Activated CD4-positive, alpha-beta T cell treated with anti-CD3 and anti-CD28 coated beads, Interleukin-2, Interleukin-4, amounts not matched to agents 100 ng/mL and 50 ng/mL, durations not matched to agents 16 hours and 8 hours (primary cell): ENCODE results near the gene FLII.
A peak's percentile ranks its signal among the peaks of the same experiment; 100 is the strongest.
"Not testable (repeated sequence)": the region's sequence is repeated elsewhere in the genome, so short reads cannot be mapped to it uniquely, and the experiment has no call there.

Experiments
- DNase-seq: peaks from one replicate; pipeline ENCODE4 v3.0.0-alpha.2; 2020; ENCODE audit warnings: low spot score

FLII gene

DNA sequence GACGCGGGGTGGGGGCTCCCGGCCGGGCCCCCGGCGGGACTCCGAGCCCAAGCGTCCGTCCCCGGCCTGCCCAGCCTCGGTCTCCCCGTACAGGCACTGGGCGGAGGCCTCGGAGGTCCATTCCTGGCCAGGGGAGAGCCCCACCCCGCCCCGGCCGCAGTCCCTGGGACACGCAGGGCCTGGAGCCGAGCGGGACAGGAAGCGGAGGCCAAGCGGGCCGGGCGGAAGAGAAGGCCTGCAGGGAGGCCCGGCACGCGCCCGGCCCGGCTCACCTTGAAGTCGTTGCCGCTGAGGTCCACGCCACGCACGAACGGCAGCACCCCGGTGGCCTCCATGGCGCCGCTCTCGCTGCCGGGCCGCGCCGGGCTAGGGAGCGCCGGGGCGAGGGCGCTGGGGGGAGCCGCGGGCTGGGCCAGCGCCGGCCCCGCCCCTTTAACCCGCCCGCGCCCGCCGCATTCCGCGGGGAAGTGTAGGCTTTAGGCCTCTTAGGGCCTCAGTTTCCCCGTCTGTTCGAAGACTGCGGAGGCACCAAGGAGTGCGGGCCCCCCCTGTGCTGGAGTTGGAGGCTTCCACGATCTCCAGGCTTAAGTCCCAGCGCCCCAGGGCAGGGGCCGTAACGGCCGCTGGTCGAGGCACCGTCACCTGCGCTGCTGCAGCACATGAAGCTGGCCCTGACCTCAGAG lies at the start of gene FLII:
Gene FLII (minus strand): TSS at position 383 of the 683 bp plus-strand sequence. CDS start 48 bp downstream, at position 335.
- DNase-seq: peak; percentile 32

- DNase-seq: not testable (repeated sequence)
These were observed 44.7 kb upstream of the FLII start for GRCh38 chr17:18303206-18303605.

DNA sequence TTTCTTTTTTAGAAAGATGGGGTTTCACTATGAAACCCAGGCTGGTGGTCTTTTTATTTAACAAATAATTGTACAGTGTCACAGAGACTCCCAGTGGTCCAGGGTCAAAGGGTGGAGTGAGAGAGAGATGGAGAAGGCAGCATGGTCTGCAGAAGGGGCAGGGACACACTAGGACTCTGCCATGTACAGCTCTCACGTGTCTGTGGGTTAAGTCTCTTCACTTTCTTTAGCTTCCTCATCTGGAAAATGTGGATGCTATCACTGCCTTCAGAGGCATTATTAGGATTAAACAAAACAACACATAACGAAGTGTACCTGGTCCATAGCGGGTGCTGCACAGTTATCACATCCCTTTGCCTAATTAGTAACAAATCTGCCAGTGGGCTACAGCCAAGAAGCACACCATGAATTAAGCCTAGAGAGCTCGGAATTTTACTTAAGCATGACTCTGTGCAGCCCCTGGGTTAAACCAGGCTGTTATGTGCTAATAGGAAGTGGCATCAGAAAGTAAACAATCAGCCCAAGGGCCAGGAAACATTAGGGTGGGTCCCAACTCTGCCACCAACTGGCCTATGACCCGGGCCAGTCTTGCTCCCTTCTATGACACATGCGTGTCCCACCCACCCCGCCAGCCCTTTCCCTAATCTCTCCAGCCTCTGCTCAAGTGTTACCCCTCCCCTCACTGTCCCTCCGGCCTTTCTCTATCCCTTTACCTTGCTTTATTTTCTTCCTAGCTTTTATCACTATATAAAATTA lies 42.4 kb upstream of the FLII start:
- DNase-seq: no peak

DNA sequence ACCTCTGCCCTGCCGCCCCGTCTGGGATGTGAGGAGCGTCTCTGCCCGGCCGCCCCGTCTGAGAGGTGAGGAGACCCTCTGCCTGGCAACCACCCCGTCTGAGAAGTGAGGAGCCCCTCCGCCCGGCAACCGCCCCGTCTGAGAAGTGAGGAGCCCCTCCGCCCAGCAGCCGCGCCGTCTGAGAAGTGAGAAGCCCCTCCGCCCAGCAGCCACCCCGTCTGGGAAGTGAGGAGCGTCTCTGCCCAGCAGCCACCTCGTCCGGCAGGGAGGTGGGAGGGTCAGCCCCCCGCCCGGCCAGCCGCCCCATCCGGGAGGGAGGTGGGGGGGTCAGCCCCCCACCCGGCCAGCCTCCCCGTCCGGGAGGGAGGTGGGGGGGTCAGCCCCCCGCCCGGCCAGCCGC lies 39.5 kb upstream of the FLII start:
- DNase-seq: not testable (repeated sequence)

DNA sequence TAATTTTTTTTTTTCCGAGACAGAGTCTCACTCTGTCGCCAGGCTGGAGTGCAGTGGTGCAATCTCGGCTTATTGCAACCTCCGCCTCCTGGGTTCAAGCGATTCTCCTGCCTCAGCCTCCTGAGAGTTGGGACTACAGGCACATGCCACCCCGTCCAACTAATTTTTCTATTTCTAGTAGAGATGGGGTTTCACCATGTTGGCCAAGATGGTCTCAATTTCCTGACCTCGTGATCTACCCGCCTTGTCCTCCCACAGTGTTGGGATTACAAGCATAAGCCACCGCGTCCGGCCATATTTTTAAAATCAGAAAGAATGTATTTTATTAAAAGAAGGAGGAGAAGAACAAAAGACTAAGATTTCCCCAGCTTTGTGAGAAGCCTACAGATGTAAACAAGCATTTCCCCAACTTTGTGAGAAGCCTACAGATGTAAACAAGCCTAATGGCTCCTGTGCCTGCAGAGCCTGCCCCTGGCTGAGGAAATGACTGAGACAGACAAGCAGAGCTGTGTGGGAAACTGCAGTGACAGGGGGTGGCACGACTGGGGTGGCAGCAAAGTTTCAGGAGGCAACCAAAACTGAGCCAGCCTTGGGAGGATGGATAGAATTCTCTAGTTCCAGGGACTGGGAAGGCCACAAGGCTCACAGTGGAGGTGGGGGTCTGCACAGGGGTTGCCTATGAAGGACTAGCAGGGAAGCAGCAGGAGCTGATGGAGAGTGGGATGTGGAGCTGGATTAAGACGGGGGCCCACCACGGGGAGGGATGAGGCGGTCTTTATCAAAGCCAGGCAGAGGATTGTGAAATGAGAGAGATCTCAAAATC lies 33.4 kb upstream of the FLII start:
- DNase-seq: no peak

DNA sequence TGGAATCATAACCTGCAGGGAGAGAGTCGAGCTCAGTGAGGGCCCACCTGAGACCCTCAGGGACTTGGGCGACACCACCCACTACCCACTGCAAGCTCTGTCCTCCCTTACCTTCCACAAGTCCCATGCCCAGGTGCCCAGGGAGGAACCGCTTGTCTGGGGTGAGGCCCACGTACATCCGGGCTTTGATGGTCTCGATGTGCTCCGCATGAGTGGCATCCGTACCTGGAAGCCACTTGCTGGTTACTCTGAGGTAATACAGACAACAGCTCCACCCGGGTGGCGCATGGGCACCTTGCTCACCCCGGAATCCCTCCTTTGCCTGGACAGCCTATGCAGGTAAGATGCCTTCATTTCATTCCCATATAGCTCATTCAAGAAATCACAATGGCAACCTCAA lies 26.8 kb upstream of the FLII start:
- no peak for DNase-seq

DNA sequence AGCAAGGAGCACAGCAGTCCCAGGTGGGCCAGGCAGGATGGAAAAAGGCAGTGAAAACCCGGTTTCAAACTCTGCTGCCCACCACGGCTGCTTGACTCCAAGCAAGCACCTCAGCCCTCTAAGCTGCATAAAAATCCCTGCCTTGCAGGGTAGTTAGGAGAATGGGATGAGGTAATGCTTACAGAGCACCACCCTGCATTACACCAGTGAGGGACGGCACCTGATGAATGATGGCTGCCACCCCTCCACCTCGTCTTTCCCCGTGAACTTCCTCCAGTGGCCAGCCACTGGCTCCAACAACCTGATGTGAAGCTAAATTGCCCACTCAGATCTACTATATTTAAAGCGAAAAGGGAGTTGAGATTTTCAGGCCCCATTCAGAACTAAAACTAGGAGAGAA lies 23.2 kb upstream of the FLII start:
- no peak for DNase-seq

DNA sequence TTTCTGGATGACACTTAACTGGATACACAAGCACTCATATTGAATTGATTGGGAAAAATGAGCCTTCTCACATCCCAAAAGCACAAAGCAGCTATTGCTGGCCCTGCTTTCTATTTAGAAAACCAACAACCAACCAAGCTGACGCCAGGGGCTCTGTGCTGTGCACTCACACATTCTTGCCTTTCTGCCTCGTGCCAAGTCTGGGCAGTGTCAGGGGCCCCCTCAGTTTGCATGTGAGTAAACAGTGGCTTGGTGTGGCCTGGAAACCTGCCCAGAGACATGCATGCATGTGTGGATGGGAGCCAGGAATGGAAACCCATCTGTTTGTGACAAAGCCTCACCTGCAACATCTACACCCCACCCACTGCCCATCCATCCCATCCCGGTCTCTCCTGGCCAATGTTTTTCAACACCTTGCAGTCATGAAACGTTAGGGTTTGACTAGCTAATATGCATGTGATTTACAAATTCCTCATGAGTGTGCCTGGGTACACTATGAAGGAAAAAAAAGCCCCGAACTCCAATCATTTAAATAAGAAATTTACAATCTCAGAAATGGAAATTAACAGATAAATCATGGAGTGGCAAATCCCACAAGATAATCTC lies 22.3 kb upstream of the FLII start:
- no peak for DNase-seq

GRCh38 chr17:18280249-18280648 lies 21.7 kb upstream of the FLII start:
- DNase-seq: no peak

DNA sequence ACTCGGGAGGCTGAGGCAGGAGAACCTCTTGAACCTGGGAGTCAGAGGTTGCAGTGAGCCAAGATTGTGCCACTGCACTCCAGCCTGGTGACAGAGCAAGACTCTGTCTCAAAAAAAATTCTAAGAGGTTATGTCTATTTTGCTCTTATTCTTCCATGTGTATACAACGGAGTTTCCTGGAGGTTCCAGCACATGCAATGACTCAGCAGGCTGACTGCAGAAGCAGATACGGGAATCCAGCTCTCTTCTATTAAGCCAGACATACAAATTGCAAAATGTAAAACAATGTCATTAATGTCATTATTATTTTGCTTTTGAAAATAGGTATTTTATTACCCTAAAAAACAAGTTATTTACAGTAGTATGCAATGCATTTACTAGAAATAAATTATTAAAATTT lies 20.3 kb upstream of the FLII start:
- no peak for DNase-seq

- no peak for DNase-seq
These were observed 18.5 kb upstream of the FLII start for GRCh38 chr17:18277076-18277475.

GRCh38 chr17:18270046-18270931 lies 11.8 kb upstream of the FLII start:
- no peak for DNase-seq

DNA sequence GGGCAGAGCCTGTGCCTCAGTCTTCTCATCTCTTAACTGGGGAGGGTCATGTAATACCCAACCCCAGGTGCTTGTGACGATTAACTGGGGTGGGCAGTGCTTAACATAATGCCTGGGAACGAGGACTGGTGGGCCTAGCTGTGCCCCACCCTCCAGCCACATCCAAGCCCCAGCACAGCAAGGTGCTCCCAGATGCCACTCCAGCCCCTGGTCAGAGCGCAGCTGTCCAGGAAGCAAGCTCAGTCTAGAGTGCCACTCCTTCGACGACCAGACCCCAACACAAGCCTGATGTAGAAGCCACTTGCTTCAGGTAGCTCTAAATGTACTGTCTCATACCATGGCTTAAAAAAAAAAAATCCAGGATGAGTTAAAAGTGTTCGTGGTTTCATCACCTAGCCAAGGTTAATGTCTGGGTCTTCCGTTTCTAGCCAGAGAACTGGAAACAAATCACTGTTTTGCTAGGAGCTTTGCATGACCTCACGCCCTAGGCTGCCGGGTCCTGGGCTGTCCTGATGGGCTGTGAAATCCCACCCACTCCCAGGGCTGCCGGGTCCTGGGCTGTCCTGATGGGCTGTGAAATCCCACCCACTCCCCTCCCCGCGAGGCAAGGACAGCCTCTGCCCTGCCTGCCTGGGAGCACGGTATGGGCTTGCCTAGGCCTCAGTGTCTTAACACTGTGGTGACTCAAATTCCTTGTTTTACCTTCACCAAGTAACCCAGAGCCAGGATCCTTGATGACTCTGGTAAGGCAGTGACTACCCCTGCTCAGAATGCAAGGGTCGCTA lies 9.6 kb upstream of the FLII start:
- no peak for DNase-seq

DNA sequence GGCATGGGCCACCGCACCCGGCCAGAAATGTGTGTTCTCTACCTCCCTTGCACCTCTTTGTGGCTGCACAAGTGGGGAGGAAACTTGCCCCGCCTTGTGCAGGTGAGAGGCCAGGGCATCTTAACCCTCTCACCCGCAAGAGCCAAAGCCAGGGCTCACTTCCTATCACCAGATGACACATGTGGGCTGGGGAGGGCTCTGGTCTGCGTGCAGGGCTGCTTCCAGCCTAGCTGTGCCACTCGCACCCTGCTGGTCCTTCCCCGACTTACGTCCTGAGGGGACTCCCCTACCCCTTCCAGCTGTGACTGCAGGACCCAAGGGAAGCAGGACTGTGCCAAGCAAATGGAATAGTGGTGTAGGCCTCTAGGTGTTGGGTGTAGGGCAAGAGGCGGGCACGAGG lies 8.8 kb upstream of the FLII start:
- no peak for DNase-seq

- DNase-seq: no peak
These were observed 5.5 kb upstream of the FLII start for GRCh38 chr17:18263885-18264682.

DNA sequence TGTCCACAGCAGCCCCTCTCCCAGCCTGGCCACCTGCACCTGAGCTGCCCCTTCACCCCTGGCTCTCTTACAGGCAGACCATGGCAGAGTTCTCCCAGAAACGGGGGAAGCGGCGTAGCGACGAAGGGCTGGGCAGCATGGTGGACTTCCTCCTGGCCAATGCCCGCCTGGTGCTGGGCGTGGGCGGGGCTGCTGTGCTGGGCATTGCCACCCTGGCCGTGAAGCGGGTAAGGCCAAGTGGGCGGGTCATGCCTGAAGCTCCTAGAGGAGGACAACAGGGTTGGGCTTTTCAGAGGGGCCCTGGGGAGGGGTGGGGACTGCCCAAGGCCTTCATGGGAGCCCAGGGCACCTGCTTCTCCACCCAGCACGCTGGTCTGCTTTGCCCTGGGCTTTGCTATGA lies 4.1 kb upstream of the FLII start:
- DNase-seq: no peak

GRCh38 chr17:18262111-18262510 lies 3.6 kb upstream of the FLII start:
- DNase-seq: no peak

DNA sequence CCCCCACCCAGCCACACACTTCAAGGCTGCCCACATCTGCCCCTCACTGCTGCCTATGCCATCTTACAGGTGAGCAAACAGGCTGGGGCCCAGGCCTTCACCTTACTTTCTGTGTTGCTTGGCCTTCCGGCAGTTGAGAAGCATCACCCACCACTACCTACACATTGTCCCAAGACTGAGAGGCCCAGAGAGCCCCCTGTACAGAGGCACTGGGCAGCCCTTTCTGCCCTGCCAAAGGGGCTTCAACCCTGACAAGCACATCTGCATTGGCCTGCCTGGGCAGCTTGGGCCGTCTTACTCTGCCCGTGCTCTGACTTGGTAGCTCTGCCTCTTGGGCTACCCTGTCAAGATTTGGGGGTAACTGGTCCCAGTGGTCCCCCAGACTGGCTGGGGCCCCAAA lies 3.1 kb upstream of the FLII start:
- DNase-seq: no peak

GRCh38 chr17:18261146-18261515 lies 2.6 kb upstream of the FLII start:
- no peak for DNase-seq
